Activated T-cell treated with anti-CD3 and anti-CD28 coated beads for 1 hour (primary cell): ENCODE measurements around the gene ABHD12B.

Source experiments
- DNase-seq: peaks from one replicate; pipeline ENCODE4 v3.0.0-alpha.2; 2020; ENCODE audit warnings: low read depth

Gene ABHD12B, protein sequence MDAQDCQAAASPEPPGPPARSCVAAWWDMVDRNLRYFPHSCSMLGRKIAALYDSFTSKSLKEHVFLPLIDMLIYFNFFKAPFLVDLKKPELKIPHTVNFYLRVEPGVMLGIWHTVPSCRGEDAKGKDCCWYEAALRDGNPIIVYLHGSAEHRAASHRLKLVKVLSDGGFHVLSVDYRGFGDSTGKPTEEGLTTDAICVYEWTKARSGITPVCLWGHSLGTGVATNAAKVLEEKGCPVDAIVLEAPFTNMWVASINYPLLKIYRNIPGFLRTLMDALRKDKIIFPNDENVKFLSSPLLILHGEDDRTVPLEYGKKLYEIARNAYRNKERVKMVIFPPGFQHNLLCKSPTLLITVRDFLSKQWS

DNA sequence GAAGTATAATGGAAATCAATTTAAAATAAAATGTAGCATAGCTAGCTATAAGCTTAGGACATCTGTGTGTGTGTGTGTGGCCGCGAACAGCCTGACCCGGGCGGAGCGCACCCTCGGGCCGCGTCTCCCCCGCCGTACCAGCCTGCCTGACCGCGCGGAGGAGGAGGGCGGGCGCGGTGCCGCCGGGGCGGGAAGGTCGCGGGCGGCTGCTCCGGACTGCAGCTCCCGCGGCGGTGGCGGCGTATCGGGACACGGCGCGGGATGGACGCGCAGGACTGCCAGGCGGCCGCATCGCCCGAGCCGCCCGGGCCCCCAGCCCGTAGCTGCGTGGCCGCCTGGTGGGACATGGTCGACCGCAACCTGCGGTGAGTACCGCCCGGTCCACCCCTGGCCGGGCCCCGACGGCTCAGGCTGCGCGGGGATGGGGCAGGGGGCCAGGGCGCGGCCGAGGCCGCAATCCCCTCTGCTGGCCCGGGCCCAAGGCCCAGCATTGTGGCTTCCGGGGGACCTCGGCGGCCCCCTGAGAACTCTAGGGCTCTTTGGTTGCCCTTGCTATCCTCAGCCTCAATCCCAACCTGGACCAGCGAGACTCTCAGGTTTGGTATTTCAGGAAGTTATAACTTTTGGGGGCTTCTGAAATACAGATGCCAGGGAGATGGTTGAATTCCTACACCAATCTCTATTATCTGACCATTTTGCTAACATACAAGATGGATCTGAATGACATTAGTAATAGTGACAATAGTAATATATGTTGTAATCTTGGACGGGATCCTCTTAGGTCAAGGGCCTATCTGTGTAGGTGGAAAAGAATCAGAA is at the start of gene ABHD12B:
Gene ABHD12B, plus strand, starts transcription at position 140 of the 819 bp plus-strand sequence. Its CDS starts 122 bp downstream, at position 262.
- no peak for DNase-seq

DNA sequence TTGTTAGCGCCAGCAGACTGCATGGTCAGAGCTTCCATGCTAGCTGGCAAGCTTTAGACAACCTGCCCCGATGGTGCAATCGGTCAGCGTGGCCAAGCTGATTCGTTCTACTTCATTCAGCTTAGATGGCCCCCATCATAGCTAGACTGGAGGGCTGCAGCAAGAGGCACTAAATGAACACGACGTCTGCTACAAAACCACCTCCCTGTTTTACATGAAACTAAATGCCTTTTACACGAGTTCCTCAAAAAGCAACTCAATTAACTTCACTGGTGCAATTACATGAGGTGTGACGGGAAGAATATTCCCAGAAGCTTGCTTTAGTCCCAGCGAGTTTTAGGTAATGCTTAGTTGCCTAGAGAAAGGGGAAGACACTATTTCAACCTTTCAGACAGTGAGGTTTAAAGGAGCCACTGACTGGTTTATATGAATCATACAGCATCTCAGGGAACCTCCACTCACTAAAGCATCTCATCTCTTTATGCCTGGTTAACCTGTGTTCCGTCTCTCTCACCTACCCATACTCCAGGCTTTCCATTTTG is 49.3 kb upstream of the ABHD12B start:
- no peak for DNase-seq

DNA sequence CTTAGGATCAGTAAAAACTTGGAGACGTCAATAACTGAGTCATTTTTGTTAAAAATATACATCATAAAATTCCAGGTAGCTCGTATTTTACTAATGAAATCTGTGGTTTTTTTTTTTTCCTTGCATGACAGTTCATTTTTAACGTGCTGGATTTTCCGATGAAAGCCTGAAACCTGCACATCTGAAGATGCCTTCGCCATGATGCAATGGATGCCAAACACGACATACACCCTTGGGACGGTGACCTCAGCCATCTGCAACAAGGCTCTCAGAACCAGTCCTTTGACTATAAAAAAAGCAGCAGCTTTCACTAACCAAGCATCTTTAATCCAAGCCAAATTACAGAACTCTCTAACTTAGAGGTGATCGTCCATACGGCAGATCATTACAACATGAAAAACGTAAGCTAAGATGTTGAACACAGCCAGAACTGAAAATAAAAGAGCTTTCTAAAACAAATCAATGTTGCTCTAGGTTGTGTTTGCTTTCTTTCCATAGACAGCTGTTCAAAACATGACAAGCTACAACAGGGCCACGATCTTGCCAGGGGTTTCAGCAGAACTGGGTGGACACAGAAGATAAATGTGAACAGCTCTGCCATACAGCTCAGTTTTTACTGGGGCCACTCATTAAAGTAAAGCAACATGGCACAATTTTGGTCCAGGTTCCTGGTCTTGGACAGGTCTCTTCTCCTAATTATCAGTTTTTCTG is 48.6 kb upstream of the ABHD12B start:
- no peak for DNase-seq

DNA sequence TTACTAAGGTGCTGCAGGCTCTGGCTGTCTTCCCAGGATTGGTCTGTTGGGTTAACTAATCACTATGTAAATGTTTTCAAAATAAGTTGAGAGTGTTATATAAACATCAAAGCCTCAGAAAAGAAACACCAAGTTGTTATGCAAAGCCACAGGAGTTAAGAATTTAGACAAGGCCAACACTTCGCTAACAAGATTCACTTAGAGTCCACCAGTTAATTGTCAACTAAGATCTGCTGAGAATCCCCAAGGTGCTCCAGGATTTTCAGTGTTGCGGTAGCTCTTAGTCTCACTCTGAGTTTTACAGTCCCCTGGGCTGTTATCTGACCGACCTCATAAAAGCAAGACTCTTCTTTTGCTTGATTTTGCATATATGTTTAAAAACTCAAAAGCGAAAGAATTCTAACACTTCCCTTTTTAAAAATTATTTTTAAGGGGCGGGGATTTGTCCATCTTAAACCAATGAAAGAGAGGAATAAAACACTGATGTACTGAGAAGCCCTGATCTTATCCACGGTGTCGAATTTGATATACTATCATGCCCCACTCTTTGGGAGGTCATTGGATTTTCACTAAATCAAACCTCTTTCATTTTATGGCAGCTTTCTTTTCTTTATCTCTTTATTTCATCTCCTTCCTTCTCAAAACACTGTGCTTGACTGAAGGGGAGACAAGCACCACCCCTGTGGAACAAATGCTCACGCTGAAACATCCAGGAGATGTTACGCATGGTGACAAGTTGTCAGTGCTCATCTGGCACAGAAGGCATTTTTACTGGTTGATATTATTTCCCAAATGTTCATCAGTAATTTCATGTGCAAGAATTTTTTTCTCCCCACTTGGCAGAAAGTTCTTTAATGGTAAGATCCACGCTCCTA is 47.9 kb upstream of the ABHD12B start:
- DNase-seq, result no peak

DNA sequence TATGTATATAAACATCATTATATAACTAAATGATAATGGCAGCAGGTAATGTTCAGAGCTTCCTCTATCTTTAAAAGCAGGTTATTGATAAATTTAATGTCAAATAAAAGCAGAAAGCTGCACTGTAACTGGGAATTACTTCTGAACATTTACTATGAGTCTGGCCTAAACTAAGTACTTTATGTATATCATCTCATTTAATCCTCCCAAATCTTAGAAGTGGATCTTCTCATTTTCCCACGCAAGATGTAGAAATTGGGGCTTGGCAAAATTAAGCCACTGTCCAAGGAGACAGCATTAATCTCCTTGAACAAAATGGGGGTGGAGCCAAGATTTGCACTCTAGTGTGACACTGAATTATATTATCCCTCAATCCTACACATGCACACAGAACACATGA is 46.5 kb upstream of the ABHD12B start:
- DNase-seq, result no peak

DNA sequence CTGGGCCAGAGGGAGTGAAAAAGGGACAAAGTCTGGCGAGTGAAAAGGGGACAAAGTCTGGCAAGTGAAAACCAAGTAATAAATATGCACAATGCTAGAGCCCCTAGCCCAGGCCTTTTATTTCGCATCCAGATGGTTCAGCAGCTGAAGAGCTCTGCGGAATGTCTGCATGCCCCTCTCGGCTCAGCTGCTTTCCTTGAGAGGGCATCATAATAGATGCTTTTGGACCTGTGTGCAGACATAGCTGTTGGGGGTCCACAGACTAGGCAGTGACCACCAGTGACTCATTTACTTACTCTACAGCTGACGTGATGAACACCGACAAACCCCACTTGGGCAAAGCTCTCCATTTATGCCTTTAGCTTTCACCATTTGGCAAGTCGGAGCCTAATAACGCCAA is 45.2 kb upstream of the ABHD12B start:
- no peak for DNase-seq

DNA sequence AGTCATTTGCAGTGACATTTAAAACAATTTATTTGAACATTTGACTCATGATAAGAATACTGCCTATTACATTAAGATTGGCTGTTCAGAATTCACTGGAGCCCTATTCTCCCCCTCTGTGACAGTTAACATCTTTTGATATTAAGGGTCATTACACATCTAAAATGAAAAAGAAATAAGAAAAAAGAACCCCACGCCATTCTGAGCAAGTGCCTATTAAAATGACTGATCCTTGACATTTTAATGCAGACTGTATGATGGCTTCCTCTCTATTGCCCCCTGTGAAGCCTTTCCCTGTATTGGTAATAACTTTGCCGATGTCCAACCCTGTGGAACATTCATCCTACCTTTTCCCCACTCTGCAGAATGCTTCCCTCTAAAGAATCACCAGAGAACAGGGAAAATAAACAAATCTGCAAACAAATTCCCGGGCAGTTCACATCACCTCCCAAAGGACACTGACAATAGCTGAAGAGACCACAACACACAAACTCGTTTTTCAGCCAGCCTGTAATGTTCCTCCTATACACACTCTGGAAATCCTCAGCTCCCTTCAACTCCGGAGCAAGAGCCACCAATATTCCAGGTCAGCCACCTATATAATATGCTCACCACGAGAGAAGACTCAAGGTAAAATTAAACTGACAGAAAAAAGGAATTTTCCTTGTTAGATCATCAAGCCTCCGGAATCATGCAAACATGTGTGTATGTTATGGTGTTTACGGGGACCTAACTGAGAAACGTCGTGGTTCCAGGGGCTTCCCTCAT is 42.9 kb upstream of the ABHD12B start:
- DNase-seq, result no peak

DNA sequence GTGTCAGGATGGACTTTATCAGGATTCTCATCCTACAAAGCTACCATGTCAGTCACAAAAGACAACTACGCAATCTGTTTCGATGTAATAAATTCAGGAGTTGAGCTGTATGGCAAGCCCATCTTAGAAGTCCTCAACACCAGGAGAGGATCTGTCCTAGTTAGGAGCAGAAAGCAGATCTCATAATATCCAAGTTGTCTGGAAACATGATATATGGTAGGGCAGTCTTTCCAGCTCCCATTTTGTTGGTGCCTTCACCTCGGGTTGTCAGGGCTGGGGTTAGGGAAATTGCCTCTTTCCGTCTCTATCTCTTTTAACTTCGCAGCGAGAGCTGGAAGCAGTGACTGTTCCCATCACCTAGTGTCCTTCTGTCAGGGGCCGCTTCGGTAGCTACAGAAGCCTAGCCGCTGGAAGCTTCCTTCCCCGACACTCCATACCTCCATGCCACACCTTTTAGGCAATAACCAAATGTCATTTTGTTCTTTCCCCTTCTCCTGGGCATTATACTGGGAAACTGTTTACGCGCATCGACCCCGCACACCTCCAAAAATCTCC is 42.3 kb upstream of the ABHD12B start:
- no peak for DNase-seq

DNA sequence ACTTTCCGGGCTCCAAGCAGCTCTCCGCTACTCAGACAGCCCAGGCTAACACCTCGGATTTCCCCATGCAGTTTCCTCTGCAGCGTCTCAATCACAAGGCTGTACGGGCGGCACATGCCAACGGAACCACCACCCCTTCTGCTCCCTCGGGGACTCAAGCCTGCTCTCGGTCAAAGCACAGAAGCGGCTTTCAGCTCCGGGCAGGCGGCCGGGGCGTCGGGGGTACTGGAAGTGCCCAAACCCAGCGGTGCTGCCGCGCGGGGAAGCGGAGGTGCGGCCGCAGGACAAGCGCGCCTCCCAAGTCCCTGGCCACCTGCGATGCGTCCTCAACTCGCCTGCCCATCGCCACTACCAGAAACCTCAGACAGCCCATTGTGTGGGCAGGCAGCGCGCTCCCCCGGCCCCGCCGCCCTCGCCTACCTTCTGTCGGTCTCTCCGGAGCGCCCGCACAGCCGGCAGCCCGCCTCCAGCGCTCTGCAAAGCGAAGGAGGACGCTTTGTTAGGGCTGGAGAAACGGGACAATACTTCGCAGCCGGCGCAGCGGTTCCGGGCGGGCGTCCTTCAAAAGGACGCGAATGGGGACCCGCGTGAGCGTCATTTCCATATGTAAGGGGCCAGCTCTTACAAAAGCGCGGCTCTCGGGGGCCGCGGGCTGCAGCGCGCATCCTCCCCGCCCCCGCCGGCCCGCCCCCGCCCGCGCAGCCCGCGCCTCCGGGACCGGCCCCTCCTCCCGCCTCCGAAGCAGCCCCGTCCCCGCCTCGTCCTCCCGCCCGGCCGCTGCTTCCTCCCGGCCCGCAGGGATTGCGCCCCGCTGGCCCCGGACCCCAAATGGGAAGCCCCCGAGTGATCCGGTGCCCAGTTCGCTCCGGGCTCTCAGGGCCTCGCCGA is 41.6 kb upstream of the ABHD12B start:
- peak; percentile 43 for DNase-seq

DNA sequence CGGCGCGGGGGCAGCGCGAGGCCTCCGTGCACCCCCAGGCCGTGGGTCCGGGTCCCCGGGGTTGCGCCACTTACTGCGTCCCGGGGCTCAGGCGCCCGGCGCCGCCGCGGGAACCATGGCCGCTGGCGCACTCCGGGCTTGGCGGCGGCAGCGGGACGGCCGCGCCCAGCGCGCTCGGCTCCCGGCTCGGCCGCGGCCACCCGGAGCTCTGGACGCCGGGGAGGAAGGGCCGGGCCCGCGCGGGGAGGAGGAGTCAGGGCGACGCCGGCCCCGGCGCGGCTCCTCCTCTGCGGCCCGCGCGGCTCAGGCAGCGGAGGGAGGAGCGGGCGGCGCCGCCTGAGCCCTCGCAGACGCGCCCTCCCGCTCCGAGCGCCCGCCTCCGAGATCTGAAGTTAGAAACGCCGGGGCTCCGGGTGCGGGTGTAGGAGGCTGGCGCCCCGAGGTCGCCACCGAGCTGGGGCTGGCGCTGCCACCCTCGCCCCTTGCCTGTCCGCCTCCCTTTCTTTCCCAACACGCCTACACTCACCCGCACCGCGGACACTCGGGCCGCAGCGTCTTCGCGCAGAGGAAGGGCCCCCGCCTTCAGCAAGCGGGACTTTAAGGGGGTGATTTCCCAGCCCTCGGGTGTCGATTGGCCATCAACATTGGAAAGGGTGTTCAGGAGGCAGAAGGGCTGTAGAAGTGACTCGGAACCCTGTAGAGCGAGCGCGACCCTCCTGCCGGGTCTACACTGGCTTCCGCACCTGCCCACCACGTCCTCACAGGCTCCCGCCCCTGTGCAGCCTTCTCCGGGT is 40.7 kb upstream of the ABHD12B start, which contains the start of gene NIN:
Gene NIN, minus strand, starts transcription at position 231 of the 794 bp plus-strand sequence. CDS start 9,106 bp downstream, outside the sequence.
- peak; percentile 66 for DNase-seq

DNA sequence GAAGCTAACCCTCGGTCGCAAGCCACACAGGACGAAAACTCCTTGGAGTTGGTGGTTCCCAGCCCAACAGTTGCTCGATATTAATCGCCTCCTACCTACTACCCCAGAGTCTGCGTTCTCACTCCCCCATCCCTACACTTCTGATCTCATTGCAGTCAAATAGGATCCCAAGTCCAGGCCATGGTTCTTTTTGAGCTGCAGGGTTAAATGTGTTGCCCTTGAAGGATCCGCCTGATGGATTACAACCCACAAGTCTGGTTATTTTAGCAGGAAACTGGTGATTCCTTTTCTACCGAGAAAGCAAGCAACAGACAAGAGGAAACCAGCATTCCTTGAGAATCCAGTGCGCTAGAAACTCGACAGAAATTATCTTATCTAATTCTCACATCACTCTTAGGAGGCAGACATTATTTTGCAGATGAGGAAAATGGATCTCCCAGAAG is 40.1 kb upstream of the ABHD12B start:
- DNase-seq, result no peak

DNA sequence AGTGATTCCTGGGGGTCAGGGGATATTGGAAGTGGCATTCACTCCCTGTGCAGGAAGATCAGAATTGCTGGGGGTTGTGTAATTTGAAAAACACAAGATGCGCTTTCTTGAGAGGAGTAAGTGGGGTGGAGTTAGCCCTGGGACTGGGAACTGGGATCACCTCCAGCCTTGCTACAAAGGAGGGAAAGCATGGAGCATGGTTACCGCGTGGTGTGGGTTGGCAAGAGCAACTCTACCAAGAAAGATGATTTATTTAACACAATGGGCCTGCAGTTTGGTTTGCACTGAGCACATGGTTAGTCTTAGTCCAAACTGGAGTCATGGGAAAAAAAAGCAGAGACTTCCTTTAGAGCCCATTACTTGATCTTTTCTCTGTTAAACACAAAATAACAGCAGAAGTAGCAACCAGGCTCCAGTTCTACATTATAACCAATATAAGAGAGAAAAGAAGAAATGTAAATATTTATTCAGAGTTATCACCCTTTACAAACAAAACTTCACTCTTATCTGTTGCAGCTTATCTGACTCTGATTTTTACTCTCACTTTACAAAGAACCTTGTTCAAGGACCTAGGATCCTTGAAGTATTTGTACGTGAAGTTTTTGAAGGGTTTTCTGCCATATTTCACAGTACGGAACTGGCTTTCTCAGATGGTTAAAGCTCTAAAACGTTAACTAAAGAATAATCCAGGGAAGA is 38.8 kb upstream of the ABHD12B start:
- no peak for DNase-seq

DNA sequence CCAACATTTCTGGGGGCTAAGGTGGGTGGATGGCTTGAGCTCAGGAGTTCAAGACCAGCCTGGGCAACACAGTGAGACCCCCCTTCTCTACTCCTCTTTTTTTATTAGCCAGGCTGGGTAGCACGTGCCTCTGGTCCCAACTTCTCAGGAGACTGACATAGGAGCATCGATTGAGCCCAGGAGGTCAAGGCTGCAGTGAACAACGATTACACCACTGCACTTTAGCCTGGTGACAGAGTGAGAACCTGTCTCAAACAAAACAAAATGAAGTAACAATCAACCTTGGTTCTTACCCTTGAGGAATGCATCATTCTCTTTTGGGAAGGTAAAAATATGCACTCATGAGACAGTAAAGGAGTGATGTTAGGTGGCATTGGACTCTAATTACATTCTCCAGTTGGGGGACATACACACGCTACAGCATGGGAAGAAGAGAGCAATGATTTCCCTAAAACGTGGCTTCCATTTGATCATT is 37.0 kb upstream of the ABHD12B start:
- DNase-seq, result no peak

DNA sequence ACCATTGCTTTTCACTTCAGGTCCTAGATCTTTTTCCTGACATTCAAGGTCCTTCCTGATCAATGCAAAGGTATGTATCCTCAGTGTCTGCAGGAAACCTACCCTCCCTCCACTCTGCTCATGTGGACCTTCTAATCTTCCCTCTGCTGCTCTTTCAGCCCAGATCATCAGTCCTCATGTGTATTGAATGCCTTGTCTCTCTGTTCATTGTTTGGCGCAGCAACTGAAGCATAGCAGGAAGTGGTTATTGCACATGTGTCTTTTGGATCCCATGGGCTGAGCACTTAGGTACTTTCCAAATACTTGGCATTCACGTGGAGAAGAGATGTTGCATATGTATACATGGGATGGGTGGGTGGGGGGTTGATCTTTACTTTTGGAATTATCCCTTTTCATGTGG is 36.6 kb upstream of the ABHD12B start:
- no peak for DNase-seq

DNA sequence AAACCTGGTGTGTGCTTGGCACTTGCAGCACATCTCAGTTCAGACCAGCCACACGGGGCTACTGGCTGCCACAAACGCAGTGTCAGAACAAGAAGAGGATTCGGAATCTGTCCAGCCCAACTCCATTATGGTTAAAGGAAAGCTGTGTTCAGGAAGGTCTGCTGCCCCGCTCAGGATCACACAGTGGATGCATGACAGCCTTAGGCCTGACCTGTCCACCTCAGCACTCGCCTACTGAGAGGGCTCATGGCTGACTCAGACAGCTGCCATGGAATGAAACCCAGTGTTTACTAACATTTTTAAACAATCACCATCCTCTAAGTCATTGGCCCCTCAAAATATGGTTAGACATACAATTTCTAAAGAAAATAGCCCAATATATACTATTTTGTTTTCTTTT is 35.3 kb upstream of the ABHD12B start:
- DNase-seq, result no peak

DNA sequence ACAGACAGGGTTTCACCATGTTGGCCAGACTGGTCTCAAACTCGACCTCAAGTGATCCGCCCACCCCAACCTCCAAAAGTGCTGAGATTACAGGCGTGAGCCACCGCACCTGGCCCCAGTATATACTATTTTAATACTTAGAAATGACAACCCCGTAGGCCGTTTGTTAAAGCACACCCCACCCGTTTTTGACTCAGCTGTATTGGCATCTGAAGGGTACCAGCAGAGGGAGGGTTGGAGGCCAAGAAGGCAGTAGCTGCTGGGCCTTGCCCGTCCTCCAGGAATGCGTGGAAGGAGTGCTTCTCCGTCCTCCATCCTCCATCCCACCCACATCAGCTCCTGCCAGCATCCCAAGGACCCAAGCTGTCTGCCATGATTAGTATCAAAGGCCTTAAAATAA is 34.6 kb upstream of the ABHD12B start:
- no peak for DNase-seq

DNA sequence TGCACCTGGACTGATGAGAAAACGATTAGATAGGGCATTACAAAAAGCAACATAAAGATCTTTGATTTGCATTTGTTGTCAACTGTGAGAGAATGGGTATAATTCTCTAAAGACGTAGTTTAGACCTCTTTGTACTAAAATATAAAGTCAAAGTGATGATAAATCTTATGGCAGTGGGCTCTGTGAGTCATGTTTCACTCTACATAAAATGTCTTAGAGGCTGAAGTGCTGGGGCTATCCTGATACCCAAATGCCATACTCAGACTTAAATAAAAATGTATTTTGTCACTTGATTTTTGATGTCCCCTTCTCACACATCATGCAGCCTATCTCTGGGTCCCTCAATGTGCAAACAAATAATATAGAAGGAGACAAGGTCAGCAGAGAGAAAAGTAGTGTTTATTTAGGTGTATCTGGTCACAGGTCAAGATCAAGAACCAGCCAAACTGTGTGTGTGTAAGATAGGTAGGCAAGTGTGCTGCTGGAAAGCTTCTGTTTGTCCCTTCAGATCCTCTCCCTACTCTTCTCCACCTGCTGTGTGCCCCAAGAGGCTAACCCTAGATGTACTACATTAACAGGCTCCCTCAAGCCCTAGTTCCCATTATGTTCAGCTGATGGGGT is 33.9 kb upstream of the ABHD12B start:
- no peak for DNase-seq
